ENCODE measurements around the gene TCTN1.

The TCTN1 gene

GRCh38 chr12:110578694-110579534, 35.0 kb upstream of the TCTN1 start:
- H3K79me2 ChIP-seq (ENCODE audit: insufficient read depth, low read length): peaks cover 90% of the 10 kb centered on the region
- no peak overlapping the region for H3K4me3 ChIP-seq (ENCODE audit: insufficient read depth, low read length, poor library complexity, severe bottlenecking)
- no peak overlapping the region for H3K9ac ChIP-seq (ENCODE audit: low read length)
- no peaks in the 10 kb centered on the region for H3K9me2 ChIP-seq (replicated peaks; ENCODE audit: insufficient read depth, low read length)
- TF ChIP-seq EZH2phosphoT487 (conservative IDR thresholded peaks at IDR 0.05; ENCODE audit: low read length) (no peak), CTCF (IDR thresholded peaks at IDR 0.05; ENCODE audit: insufficient read depth, low read length, poor library complexity, severe bottlenecking) (no peak)
- peaks cover 15% of the 10 kb centered on the region for H3F3A ChIP-seq (ENCODE audit: insufficient read depth)
- no peak overlapping the region for H2AFZ ChIP-seq (ENCODE audit: low read depth, low read length, severe bottlenecking)
- no peaks in the 10 kb centered on the region for H3K9me3 ChIP-seq (ENCODE audit: insufficient read depth, low read length)
- H3K27me3 ChIP-seq (ENCODE audit: low read length): no peaks in the 10 kb centered on the region
- H4K20me1 ChIP-seq (ENCODE audit: low read depth, low read length): peaks cover 13% of the 10 kb centered on the region
- peak overlapping the region; percentile 16; the same call in 1 of the 2 replicates for H3K27ac ChIP-seq (ENCODE audit: low read depth, low read length)
- H3K36me3 ChIP-seq (ENCODE audit: low read length): no peaks in the 10 kb centered on the region
- peak overlapping the region; percentile 83 for H3K4me2 ChIP-seq (ENCODE audit: low read depth, low read length, poor library complexity, severe bottlenecking)

GRCh38 chr12:110579535-110580253, 34.2 kb upstream of the TCTN1 start:
- Histone ChIP-seq H3K9me2 (replicated peaks; ENCODE audit: insufficient read depth, low read length) (no peaks in the 10 kb centered on the region), H3K9me3 (ENCODE audit: insufficient read depth, low read length) (no peaks in the 10 kb centered on the region), H3K4me3 (ENCODE audit: insufficient read depth, low read length, poor library complexity, severe bottlenecking) (no peak overlapping the region), H3K9ac (ENCODE audit: low read length) (no peak overlapping the region), H2AFZ (ENCODE audit: low read depth, low read length, severe bottlenecking) (no peak overlapping the region), H3K36me3 (ENCODE audit: low read length) (no peaks in the 10 kb centered on the region), H3K27me3 (ENCODE audit: low read length) (no peaks in the 10 kb centered on the region), H4K20me1 (ENCODE audit: low read depth, low read length) (peaks cover 13% of the 10 kb centered on the region), H3F3A (ENCODE audit: insufficient read depth) (peaks cover 18% of the 10 kb centered on the region), H3K4me2 (ENCODE audit: low read depth, low read length, poor library complexity, severe bottlenecking) (peak overlapping the region; percentile 83), H3K79me2 (ENCODE audit: insufficient read depth, low read length) (peaks cover 82% of the 10 kb centered on the region), H3K27ac (ENCODE audit: low read depth, low read length) (peak overlapping the region; percentile 16; the same call in 1 of the 2 replicates)
- TF ChIP-seq EZH2phosphoT487 (conservative IDR thresholded peaks at IDR 0.05; ENCODE audit: low read length) (no peak), CTCF (IDR thresholded peaks at IDR 0.05; ENCODE audit: insufficient read depth, low read length, poor library complexity, severe bottlenecking) (no peak)

- TF ChIP-seq CTCF (IDR thresholded peaks at IDR 0.05; ENCODE audit: insufficient read depth, low read length, poor library complexity, severe bottlenecking) (no peak), EZH2phosphoT487 (conservative IDR thresholded peaks at IDR 0.05; ENCODE audit: low read length) (no peak)
- H3K36me3 ChIP-seq (ENCODE audit: low read length): no peaks in the 10 kb centered on the region
- H3K9me3 ChIP-seq (ENCODE audit: insufficient read depth, low read length): no peaks in the 10 kb centered on the region
- H3K9me2 ChIP-seq (replicated peaks; ENCODE audit: insufficient read depth, low read length): no peaks in the 10 kb centered on the region
- peaks cover 4% of the 10 kb centered on the region; the same call in 1 of the 2 replicates for H4K20me1 ChIP-seq (ENCODE audit: low read depth, low read length)
- peaks cover 9% of the 10 kb centered on the region; the same call in 1 of the 2 replicates for H3F3A ChIP-seq (ENCODE audit: insufficient read depth)
- peak overlapping the region; percentile 83 for H3K4me2 ChIP-seq (ENCODE audit: low read depth, low read length, poor library complexity, severe bottlenecking)
- H3K79me2 ChIP-seq (ENCODE audit: insufficient read depth, low read length): peaks cover 60% of the 10 kb centered on the region
- peak overlapping the region; percentile 87 for H3K4me3 ChIP-seq (ENCODE audit: insufficient read depth, low read length, poor library complexity, severe bottlenecking)
- no peaks in the 10 kb centered on the region for H3K27me3 ChIP-seq (ENCODE audit: low read length)
- H2AFZ ChIP-seq (ENCODE audit: low read depth, low read length, severe bottlenecking): no peak overlapping the region
- H3K27ac ChIP-seq (ENCODE audit: low read depth, low read length): peak overlapping the region; percentile 51
- peak overlapping the region; percentile 87 for H3K9ac ChIP-seq (ENCODE audit: low read length)
Measured at GRCh38 chr12:110581931-110582275, 32.0 kb upstream of the TCTN1 start.
